MM.1S (cell line): ENCODE data around the gene WDR82.

Experiments
- EZH2 ChIP-seq: fragments of 300-600 bp; sonication (generic); optimal IDR thresholded peaks from 2 replicates; pipeline ENCODE3; 2017; ENCODE audit warnings: low read depth, mild to moderate bottlenecking, antibody characterized with exemption, low read length, mixed read lengths
- EZH2phosphoT487 ChIP-seq: fragments of 300-600 bp; sonication (generic); IDR thresholded peaks from 2 replicates; pipeline ENCODE4 v1.6.1; 2018; ENCODE audit warnings: antibody characterized with exemption, low read length
- TF ChIP-seq, protein P1 (sequence below): fragments of 300-600 bp; sonication (generic); IDR thresholded peaks from 2 replicates; pipeline ENCODE4 v1.5.1; 2016; ENCODE audit warnings: antibody characterized with exemption, low read length, mixed read lengths

- TF ChIP-seq EZH2, result no peak
- TF ChIP-seq EZH2phosphoT487, result no peak
- TF ChIP-seq, protein P1, sequence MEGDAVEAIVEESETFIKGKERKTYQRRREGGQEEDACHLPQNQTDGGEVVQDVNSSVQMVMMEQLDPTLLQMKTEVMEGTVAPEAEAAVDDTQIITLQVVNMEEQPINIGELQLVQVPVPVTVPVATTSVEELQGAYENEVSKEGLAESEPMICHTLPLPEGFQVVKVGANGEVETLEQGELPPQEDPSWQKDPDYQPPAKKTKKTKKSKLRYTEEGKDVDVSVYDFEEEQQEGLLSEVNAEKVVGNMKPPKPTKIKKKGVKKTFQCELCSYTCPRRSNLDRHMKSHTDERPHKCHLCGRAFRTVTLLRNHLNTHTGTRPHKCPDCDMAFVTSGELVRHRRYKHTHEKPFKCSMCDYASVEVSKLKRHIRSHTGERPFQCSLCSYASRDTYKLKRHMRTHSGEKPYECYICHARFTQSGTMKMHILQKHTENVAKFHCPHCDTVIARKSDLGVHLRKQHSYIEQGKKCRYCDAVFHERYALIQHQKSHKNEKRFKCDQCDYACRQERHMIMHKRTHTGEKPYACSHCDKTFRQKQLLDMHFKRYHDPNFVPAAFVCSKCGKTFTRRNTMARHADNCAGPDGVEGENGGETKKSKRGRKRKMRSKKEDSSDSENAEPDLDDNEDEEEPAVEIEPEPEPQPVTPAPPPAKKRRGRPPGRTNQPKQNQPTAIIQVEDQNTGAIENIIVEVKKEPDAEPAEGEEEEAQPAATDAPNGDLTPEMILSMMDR, result no peak
These were observed 40.2 kb downstream of the WDR82 start for GRCh38 chr3:52238193-52238760.
